Ishikawa (cell line): ENCODE data around the gene FAM120A.

ENCODE experiments used
- CEBPB ChIP-seq: IDR thresholded peaks from 2 replicates; pipeline ENCODE4 v1.6.1; 2012
- CREB1 ChIP-seq: IDR thresholded peaks from 2 replicates; pipeline ENCODE4 v1.6.1; 2012; ENCODE audit warnings: low read depth
- EGR1 ChIP-seq: IDR thresholded peaks from 2 replicates; pipeline ENCODE4 v1.6.1; 2012
- EP300 ChIP-seq: IDR thresholded peaks from 2 replicates; pipeline ENCODE4 v1.6.1; 2012; ENCODE audit warnings: borderline replicate concordance
- FOXM1 ChIP-seq: IDR thresholded peaks from 2 replicates; pipeline ENCODE4 v1.6.1; 2012; ENCODE audit warnings: low read depth, borderline replicate concordance
- NFIC ChIP-seq: IDR thresholded peaks from 2 replicates; pipeline ENCODE4 v1.6.1; 2012
- RAD21 ChIP-seq: IDR thresholded peaks from 2 replicates; pipeline ENCODE4 v1.6.1; 2012; ENCODE audit warnings: low read depth
- TAF1 ChIP-seq: IDR thresholded peaks from 2 replicates; pipeline ENCODE4 v1.6.1; 2012; ENCODE audit warnings: low read depth, mild to moderate bottlenecking
- TCF12 ChIP-seq: IDR thresholded peaks from 2 replicates; pipeline ENCODE4 v1.6.1; 2012; ENCODE audit warnings: low read depth
- TEAD4 ChIP-seq: IDR thresholded peaks from 2 replicates; pipeline ENCODE4 v1.6.1; 2012
- YY1 ChIP-seq: IDR thresholded peaks from 2 replicates; pipeline ENCODE4 v1.6.1; 2012; ENCODE audit warnings: low read depth
- ZBTB7A ChIP-seq: IDR thresholded peaks from 2 replicates; pipeline ENCODE4 v1.6.1; 2012; ENCODE audit warnings: low read depth
- TF ChIP-seq, protein P1 (sequence below): IDR thresholded peaks from 2 replicates; pipeline ENCODE4 v1.6.1; 2012
- TF ChIP-seq, protein P2 (sequence below): IDR thresholded peaks from 2 replicates; pipeline ENCODE4 v1.6.1; 2012
- TF ChIP-seq, protein P3 (sequence below): IDR thresholded peaks from 2 replicates; pipeline ENCODE4 v1.6.1; 2012; ENCODE audit warnings: low read depth, mild to moderate bottlenecking

Gene FAM120A

DNA sequence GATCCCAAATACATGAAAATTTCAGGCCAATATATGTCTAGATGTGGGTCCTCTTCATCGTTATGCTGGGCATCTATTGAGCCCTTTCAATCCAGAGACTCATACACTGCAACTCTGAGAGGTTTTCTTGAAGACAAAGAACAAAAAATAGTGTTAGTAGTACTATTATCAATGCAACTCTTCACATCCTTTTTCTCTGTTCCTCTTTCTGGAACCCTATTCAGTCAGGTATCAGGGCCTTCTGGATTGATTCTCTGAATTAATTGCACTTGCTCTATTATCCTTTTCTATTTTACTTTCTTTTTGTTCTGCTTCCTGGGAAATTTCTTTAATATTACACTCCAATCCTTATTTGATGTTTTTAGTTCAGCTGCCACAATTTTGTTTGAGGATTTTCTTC is 18.5 kb upstream of the FAM120A start:
- TF ChIP-seq EGR1 = no peak
- no peak for TF ChIP-seq CEBPB
- no peak for TF ChIP-seq TEAD4
- TF ChIP-seq, protein P1, sequence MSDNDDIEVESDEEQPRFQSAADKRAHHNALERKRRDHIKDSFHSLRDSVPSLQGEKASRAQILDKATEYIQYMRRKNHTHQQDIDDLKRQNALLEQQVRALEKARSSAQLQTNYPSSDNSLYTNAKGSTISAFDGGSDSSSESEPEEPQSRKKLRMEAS = no peak
- no peak for TF ChIP-seq NFIC

DNA sequence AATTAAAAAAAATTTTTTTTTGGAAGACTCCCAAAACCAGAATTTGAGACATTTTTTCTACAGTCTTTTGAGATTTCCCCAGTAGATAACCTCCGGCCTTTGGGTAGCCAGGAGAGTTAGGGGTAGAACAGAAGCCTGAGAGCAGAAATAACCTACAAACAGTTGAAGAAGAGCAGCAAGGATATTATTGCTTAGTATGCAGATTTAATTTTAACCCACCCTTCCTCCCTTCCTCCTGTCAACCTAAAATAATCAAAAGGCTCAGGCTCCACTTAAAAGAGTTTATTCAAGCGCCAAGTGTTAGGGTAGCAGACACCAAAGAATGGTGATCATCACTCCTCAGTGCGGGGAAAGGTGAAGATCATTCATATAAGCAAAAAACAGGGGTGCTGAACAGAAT is 17.4 kb upstream of the FAM120A start:
- TF ChIP-seq YY1 = no peak

GRCh38 chr9:93435386-93435785 is 16.1 kb upstream of the FAM120A start:
- TF ChIP-seq NFIC = no peak
- no peak for TF ChIP-seq EP300
- no peak for TF ChIP-seq EGR1
- TF ChIP-seq RAD21 = no peak
- no peak for TF ChIP-seq FOXM1
- TF ChIP-seq TCF12 = no peak
- TF ChIP-seq CREB1 = no peak
- TF ChIP-seq, protein P2, sequence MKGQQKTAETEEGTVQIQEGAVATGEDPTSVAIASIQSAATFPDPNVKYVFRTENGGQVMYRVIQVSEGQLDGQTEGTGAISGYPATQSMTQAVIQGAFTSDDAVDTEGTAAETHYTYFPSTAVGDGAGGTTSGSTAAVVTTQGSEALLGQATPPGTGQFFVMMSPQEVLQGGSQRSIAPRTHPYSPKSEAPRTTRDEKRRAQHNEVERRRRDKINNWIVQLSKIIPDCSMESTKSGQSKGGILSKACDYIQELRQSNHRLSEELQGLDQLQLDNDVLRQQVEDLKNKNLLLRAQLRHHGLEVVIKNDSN = no peak
- TF ChIP-seq, protein P3, sequence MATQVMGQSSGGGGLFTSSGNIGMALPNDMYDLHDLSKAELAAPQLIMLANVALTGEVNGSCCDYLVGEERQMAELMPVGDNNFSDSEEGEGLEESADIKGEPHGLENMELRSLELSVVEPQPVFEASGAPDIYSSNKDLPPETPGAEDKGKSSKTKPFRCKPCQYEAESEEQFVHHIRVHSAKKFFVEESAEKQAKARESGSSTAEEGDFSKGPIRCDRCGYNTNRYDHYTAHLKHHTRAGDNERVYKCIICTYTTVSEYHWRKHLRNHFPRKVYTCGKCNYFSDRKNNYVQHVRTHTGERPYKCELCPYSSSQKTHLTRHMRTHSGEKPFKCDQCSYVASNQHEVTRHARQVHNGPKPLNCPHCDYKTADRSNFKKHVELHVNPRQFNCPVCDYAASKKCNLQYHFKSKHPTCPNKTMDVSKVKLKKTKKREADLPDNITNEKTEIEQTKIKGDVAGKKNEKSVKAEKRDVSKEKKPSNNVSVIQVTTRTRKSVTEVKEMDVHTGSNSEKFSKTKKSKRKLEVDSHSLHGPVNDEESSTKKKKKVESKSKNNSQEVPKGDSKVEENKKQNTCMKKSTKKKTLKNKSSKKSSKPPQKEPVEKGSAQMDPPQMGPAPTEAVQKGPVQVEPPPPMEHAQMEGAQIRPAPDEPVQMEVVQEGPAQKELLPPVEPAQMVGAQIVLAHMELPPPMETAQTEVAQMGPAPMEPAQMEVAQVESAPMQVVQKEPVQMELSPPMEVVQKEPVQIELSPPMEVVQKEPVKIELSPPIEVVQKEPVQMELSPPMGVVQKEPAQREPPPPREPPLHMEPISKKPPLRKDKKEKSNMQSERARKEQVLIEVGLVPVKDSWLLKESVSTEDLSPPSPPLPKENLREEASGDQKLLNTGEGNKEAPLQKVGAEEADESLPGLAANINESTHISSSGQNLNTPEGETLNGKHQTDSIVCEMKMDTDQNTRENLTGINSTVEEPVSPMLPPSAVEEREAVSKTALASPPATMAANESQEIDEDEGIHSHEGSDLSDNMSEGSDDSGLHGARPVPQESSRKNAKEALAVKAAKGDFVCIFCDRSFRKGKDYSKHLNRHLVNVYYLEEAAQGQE = no peak
- TF ChIP-seq ZBTB7A = no peak
- no peak for TF ChIP-seq CEBPB
- no peak for TF ChIP-seq TEAD4
- TF ChIP-seq, protein P1 = no peak
- no peak for TF ChIP-seq YY1
- TF ChIP-seq TAF1 = no peak

GRCh38 chr9:93436218-93436617 is 15.3 kb upstream of the FAM120A start:
- TF ChIP-seq NFIC = no peak
- TF ChIP-seq EP300 = no peak
- TF ChIP-seq, protein P2 = no peak
- TF ChIP-seq, protein P1 = no peak
- no peak for TF ChIP-seq ZBTB7A
- TF ChIP-seq EGR1 = no peak
- TF ChIP-seq CREB1 = no peak
- no peak for TF ChIP-seq YY1

DNA sequence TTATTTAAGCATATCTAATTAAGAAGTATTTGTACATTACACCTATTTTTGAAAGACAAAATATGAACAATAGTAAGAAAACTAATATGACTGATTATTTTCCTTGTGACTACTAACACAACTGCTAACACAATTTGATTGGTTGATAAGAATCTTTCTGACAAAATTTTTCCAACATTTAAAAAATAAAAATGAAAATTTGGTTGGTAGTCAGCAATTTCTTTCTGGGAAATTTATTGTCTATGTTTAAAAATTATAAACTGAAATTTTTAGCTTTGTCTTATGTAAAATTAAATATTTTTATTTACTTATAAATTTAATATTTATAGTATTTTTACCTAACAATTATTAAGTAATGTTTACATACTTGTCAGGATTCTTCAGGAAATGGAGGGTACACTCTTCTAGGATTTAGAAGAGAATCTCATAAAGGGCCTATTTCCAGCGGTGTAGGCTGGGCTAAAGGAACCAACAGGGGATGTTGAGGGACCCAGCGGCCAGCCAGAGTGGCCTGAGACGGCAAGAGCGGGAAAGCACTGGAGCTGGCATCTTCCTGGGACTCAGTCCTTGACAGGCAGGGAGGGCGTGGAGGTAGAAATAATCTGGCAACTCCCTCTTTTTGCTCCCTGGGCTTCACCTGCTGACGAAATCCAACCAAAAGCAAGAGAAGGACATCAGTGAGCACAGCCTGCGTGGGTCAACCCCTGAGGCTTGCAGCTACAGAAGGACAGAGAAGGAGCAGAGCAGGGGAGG is 14.7 kb upstream of the FAM120A start:
- no peak for TF ChIP-seq NFIC
- no peak for TF ChIP-seq CEBPB
- TF ChIP-seq ZBTB7A = no peak
- TF ChIP-seq TCF12 = no peak
- TF ChIP-seq EGR1 = no peak
- TF ChIP-seq, protein P3 = no peak
- no peak for TF ChIP-seq TAF1
- no peak for TF ChIP-seq YY1
- TF ChIP-seq RAD21 = no peak
- TF ChIP-seq, protein P2 = no peak
- TF ChIP-seq TEAD4 = no peak
- TF ChIP-seq CREB1 = no peak
- no peak for TF ChIP-seq FOXM1
- TF ChIP-seq, protein P1 = no peak
- TF ChIP-seq EP300 = no peak
